CD14-positive monocyte (primary cell): ENCODE measurements around the gene OAS2. TPM values are rescaled to one million over a fixed set of nuclear protein-coding genes. Genes with fewer than 3 reads are reported as not detected.

ENCODE experiments used
- DNase-seq, 3 donors: peaks; one replicate each; pipeline ENCODE4 v3.0.0-alpha.2; 2011 to 2022
- H2AFZ ChIP-seq: 2 replicates; pipeline ENCODE4 v1.6.0; 2012; ENCODE audit warnings: mild to moderate bottlenecking, low read depth, low read length, inconsistent platforms; ENCODE audit not compliant: insufficient read depth, poor library complexity, severe bottlenecking
- H3K27ac ChIP-seq, 2 donors: 1 replicate in 1 of 2; 2 replicates in 1 of 2; pipeline ENCODE4 v1.5.1; 2012 to 2013; ENCODE audit warnings: low read length in 2 of 2, control low read depth in 1 of 2, inconsistent platforms in 1 of 2, low read depth in 1 of 2, mild to moderate bottlenecking in 1 of 2
- H3K27me3 ChIP-seq, 2 donors: one replicate each; pipeline versions ENCODE4 v1.6.0 to v1.6.1; 2011 to 2013; ENCODE audit warnings: low read length in 2 of 2; ENCODE audit not compliant: control insufficient read depth in 2 of 2, insufficient read depth in 2 of 2
- H3K36me3 ChIP-seq, 2 donors: replicated peaks in 1 of 2; 1 replicate in 1 of 2; 2 replicates in 1 of 2; pipeline versions ENCODE4 v1.5.1 to v1.6.1; 2012 to 2013; ENCODE audit warnings: low read length in 2 of 2, control low read depth in 1 of 2, inconsistent platforms in 1 of 2, mild to moderate bottlenecking in 1 of 2; ENCODE audit not compliant: insufficient read depth in 2 of 2, control insufficient read depth in 1 of 2
- H3K4me1 ChIP-seq, 2 donors: 1 replicate in 1 of 2; 2 replicates in 1 of 2; pipeline versions ENCODE4 v1.5.1 to v1.6.1; 2012 to 2013; ENCODE audit warnings: low read length in 2 of 2, control low read depth in 1 of 2, inconsistent platforms in 1 of 2, mild to moderate bottlenecking in 1 of 2, moderate library complexity in 1 of 2; ENCODE audit not compliant: insufficient read depth in 2 of 2, control insufficient read depth in 1 of 2
- H3K4me2 ChIP-seq: replicated peaks from 2 replicates; pipeline ENCODE3; 2012; ENCODE audit warnings: low read length, moderate library complexity, mild to moderate bottlenecking; ENCODE audit not compliant: poor library complexity, severe bottlenecking; ENCODE audit errors: extremely low read depth
- H3K4me3 ChIP-seq, 3 experiments: fragments of 200-600 bp in 1 of 3; sonication (generic) in 1 of 3; replicated peaks in 1 of 3; 1 replicate in 2 of 3; 2 replicates in 1 of 3; pipeline ENCODE4 v1.5.1; 2011 to 2013; ENCODE audit warnings: low read length in 3 of 3, mild to moderate bottlenecking in 3 of 3, control low read depth in 2 of 3, low read depth in 2 of 3, inconsistent platforms in 1 of 3, moderate library complexity in 1 of 3
- H3K79me2 ChIP-seq: 2 replicates; pipeline ENCODE4 v1.6.0; 2012; ENCODE audit warnings: mild to moderate bottlenecking, control low read depth, inconsistent platforms, low read length, moderate library complexity; ENCODE audit not compliant: insufficient read depth
- H3K9ac ChIP-seq: 2 replicates; pipeline ENCODE4 v1.6.0; 2017; ENCODE audit warnings: low read length, mild to moderate bottlenecking; ENCODE audit not compliant: insufficient read depth, poor library complexity, severe bottlenecking
- H3K9me3 ChIP-seq, 2 donors: replicated peaks in 1 of 2; 1 replicate in 1 of 2; 2 replicates in 1 of 2; pipeline versions ENCODE4 v1.5.1 to v1.6.1; 2012 to 2013; ENCODE audit warnings: low read length in 2 of 2, control low read depth in 1 of 2; ENCODE audit not compliant: control insufficient read depth in 1 of 2, insufficient read depth in 1 of 2
- H4K20me1 ChIP-seq: 2 replicates; pipeline ENCODE4 v1.6.0; 2012; ENCODE audit warnings: mild to moderate bottlenecking, low read length, control low read depth, moderate library complexity; ENCODE audit not compliant: insufficient read depth
- H3K27ac Mint-ChIP-seq, 7 donors: one replicate each; pipeline ENCODE4 v1.8.0; 2020; ENCODE audit warnings: mild to moderate bottlenecking in 7 of 7, mixed read lengths in 7 of 7, moderate library complexity in 6 of 7, inconsistent platforms in 2 of 7
- H3K27me3 Mint-ChIP-seq, 3 donors: one replicate each; pipeline ENCODE4 v1.8.0; 2021 to 2022; ENCODE audit warnings: low read depth in 3 of 3, mild to moderate bottlenecking in 3 of 3, mixed read lengths in 3 of 3, moderate library complexity in 3 of 3, inconsistent platforms in 1 of 3
- H3K36me3 Mint-ChIP-seq, 2 donors: one replicate each; pipeline ENCODE4 v1.8.0; 2020; ENCODE audit warnings: mixed read lengths in 2 of 2, inconsistent platforms in 1 of 2, mild to moderate bottlenecking in 1 of 2
- H3K4me1 Mint-ChIP-seq: one replicate; pipeline ENCODE4 v1.8.0; 2020; ENCODE audit warnings: mild to moderate bottlenecking, mixed read lengths
- H3K4me3 Mint-ChIP-seq, 2 donors: one replicate each; pipeline ENCODE4 v1.8.0; 2020; ENCODE audit warnings: mild to moderate bottlenecking in 2 of 2, mixed read lengths in 2 of 2, moderate library complexity in 1 of 2
- H3K9me3 Mint-ChIP-seq, 7 donors: one replicate each; pipeline ENCODE4 v1.8.0; 2020 to 2022; ENCODE audit warnings: mixed read lengths in 7 of 7, mild to moderate bottlenecking in 6 of 7, moderate library complexity in 6 of 7, inconsistent platforms in 2 of 7
- CTCF ChIP-seq: fragments of 200-600 bp; IDR thresholded peaks from one replicate; pipeline ENCODE4 v1.8.0; 2022; ENCODE audit warnings: antibody characterized with exemption, mild to moderate bottlenecking
- WGBS: methylation state at CpG from one replicate; pipeline ENCODE4 v1.1.5; 2013; ENCODE audit warnings: missing lambda C conversion rate; ENCODE audit not compliant: insufficient coverage; 5-methylcytosine and 5-hydroxymethylcytosine counted together
- intact Hi-C, 2 donors: fragments of 100-400 bp; cut with micrococcal nuclease; formaldehyde crosslinking; loops; one replicate each; pipeline versions ENCODE4 v1.15.0 to v1.15.1; 2023
- polyA plus RNA-seq, 3 donors: library from polyadenylated mRNA; depleted of rRNA in 1 of 3; unstranded in 2 of 3; stranded (reverse) in 1 of 3; fragments of 300-500 nt in 2 of 3; fragments of >200 nt in 1 of 3; fragmentation: Illumina TruSeq in 2 of 3; gene quantifications; 1 replicate in 2 of 3; 2 replicates in 1 of 3; pipeline ENCODE4 v1.2.3, GENCODE V29; 2012 to 2021

OAS2 gene
- polyA plus RNA-seq, 3 donors = 27.7 to 55.9 (median 40.1) TPM

DNA sequence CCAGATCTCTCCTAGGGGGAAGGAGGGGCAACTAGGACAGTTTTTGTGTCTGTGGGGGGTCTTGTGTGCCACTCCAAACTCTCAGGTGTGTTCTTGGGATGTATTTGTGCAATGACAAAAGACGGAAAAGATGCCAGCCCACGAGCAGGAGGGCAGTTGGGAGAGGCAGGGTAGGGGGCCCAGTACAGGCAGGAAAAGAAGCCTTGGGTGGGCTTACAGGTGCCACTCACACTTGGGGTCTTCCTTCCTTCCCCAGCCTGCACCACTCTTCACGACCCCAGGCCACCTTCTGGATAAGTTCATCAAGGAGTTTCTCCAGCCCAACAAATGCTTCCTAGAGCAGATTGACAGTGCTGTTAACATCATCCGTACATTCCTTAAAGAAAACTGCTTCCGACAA lies 24.4 kb downstream of the OAS2 start:
- H3K36me3 Mint-ChIP-seq = peaks cover 88 to 93% of the 10 kb centered on the region in 2 donors
- 100% methylated on average over 2 of the region's 5 CpGs for WGBS

GRCh38 chr12:113003636-113004035 lies 25.3 kb downstream of the OAS2 start:
- Histone ChIP-seq H3K9me3 (no peaks in the 10 kb centered on the region), H3K27me3 (no peaks in the 10 kb centered on the region), H2AFZ (no peak overlapping the region), H3K27ac (no peak overlapping the region), H3K4me1 (no peaks in the 10 kb centered on the region), H3K4me2 (no peak overlapping the region), H3K36me3 (peaks cover 93 to 98% of the 10 kb centered on the region in 2 donors), H3K79me2 (no peaks in the 10 kb centered on the region), H3K4me3 (no peak overlapping the region), H3K9ac (no peak overlapping the region), H4K20me1 (no peaks in the 10 kb centered on the region)
- Mint-ChIP-seq H3K9me3 (peaks cover 0 to 1% (median 0%) of the 10 kb centered on the region in 7 donors), H3K4me3 (no peak overlapping the region), H3K36me3 (peaks cover 86 to 93% of the 10 kb centered on the region in 2 donors), H3K4me1 (no peaks in the 10 kb centered on the region), H3K27me3 (no peaks in the 10 kb centered on the region), H3K27ac (peak overlapping the region in 1 of 7 donors; percentile 26)
- no peak for DNase-seq
- no peak for TF ChIP-seq CTCF
- WGBS = 95% methylated on average over 9 of the region's 9 CpGs
- intact Hi-C loops = no loop called here

More for the DNA sequence above, 24.4 kb downstream of the OAS2 start:
- intact Hi-C loops = no loop called here
- Mint-ChIP-seq H3K9me3 (peaks cover 1 to 9% (median 5%) of the 10 kb centered on the region in 7 donors), H3K4me3 (no peak overlapping the region), H3K27ac (peak overlapping the region in 1 of 7 donors; percentile 35), H3K27me3 (no peaks in the 10 kb centered on the region), H3K4me1 (no peaks in the 10 kb centered on the region)
- Histone ChIP-seq H2AFZ (no peak overlapping the region), H3K9ac (no peak overlapping the region), H3K9me3 (peaks cover 0 to 2% of the 10 kb centered on the region in 2 donors), H3K27me3 (no peaks in the 10 kb centered on the region), H3K36me3 (peaks cover 93 to 98% of the 10 kb centered on the region in 2 donors), H3K4me3 (no peak overlapping the region), H4K20me1 (no peaks in the 10 kb centered on the region), H3K27ac (no peak overlapping the region), H3K79me2 (no peaks in the 10 kb centered on the region), H3K4me1 (no peaks in the 10 kb centered on the region), H3K4me2 (no peak overlapping the region)
- no peak for TF ChIP-seq CTCF
- no peak for DNase-seq
